ENCODE measurements around the gene NTM. TPM values are rescaled to one million over a fixed set of nuclear protein-coding genes. Genes with fewer than 3 reads are reported as not detected.

NTM gene
- total RNA-seq, 3 donors from 2014 or later, result 0.66 to 9.0 (median 1.0) TPM

DNA sequence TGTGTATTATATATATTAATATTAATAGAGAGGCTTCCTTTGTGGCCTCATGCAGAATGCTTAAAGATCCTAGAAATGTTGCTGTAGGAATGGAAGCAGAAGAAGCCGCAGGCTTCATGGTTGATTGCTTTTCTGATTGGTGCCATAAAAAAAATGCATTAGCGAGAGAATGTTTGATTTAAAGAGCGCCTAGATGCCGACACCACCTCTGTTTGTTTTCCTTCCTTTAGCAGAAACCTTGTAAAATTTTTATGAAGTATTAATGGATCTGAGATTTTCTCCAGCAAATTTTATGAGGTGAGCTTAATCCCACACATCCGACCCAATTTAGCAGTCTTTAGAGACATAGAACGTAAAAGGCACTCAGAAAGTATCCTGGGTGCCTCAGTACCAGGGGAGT is 587.5 kb downstream of the NTM start:
- TF ChIP-seq POLR2AphosphoS5 (IDR thresholded peaks at IDR 0.05) (no peak), POLR2A (IDR thresholded peaks at IDR 0.05) (no peak)
- TF ChIP-seq, protein P1, sequence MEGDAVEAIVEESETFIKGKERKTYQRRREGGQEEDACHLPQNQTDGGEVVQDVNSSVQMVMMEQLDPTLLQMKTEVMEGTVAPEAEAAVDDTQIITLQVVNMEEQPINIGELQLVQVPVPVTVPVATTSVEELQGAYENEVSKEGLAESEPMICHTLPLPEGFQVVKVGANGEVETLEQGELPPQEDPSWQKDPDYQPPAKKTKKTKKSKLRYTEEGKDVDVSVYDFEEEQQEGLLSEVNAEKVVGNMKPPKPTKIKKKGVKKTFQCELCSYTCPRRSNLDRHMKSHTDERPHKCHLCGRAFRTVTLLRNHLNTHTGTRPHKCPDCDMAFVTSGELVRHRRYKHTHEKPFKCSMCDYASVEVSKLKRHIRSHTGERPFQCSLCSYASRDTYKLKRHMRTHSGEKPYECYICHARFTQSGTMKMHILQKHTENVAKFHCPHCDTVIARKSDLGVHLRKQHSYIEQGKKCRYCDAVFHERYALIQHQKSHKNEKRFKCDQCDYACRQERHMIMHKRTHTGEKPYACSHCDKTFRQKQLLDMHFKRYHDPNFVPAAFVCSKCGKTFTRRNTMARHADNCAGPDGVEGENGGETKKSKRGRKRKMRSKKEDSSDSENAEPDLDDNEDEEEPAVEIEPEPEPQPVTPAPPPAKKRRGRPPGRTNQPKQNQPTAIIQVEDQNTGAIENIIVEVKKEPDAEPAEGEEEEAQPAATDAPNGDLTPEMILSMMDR (IDR thresholded peaks at IDR 0.05), result no peak
- Histone ChIP-seq H3K27me3 (no peaks in the 10 kb centered on the region), H3K9me3 (no peaks in the 10 kb centered on the region), H3K4me1 (no peaks in the 10 kb centered on the region), H3K27ac (no peak overlapping the region), H3K4me3 (no peak overlapping the region), H3K36me3 (no peaks in the 10 kb centered on the region)
- intact Hi-C loops (cut with DNase I; ENCODE audit: low total_unique reads), result no loop called here
- no peak for DNase-seq (ENCODE audit: low spot score in 2 of 2)

DNA sequence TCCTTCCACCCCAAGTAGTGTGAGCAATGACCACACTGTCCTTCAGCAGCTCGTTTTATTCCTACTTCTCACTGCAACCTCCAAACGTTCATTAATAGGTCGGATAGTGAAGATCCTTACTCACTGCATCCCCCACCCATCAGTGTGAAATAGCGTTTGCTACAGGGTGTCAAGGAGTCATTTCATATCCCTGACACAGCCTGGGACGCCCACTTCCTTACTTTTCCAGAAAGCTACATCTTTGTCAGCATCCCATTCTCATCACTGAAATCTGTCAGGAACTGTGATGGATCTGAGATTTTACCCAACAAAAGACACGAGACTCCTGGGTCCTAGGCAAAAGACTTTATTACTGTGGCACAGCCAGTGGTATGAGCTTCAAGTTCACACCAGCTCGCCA is 592.4 kb downstream of the NTM start:
- no peaks in the 10 kb centered on the region for H3K36me3 ChIP-seq
- no peak overlapping the region for H3K27ac ChIP-seq
- intact Hi-C loops (cut with DNase I; ENCODE audit: low total_unique reads), result no loop called here
- no peaks in the 10 kb centered on the region for H3K4me1 ChIP-seq
- H3K27me3 ChIP-seq, result no peaks in the 10 kb centered on the region
- DNase-seq (ENCODE audit: low spot score in 2 of 2), result no peak
- H3K4me3 ChIP-seq, result no peak overlapping the region
- TF ChIP-seq POLR2AphosphoS5 (IDR thresholded peaks at IDR 0.05) (no peak), POLR2A (IDR thresholded peaks at IDR 0.05) (no peak)
- TF ChIP-seq, protein P1 (IDR thresholded peaks at IDR 0.05), result no peak
- H3K9me3 ChIP-seq, result no peaks in the 10 kb centered on the region

DNA sequence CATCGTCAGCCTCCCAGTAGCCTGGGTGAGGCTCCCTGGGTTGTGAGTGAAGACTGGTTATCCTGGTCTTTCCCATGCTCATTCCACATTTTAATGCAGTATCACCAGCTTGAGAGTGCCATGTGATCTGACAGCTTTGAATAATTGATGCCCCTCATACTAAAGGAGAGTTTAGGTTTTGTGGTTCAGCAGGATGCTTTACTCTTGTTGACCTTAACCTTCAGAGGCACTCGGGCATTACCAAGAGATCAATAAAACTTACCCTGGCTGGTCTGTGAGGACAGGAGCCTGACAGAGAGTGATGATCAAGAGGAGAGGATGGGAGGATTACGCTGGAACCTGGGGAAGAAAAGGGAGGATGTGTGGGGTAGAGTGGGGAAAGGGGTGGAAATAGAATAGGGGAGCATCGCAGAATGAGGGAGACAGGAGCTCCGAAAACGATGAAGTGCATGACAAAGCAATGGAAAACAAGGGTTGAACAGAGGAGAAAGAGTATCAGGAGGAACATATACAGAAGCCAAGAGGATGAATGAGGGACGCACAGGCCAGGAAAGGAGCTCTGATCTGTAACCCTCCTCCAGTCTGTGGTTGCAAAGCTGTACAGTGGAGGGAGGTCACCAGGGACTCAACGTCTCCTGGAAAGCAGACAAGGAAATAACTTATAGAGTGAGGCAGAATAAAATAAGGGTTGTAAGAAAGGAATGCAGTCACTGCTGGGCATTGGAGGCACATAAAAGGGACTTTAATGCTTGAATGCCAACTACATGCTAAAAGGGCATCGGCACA is 594.5 kb downstream of the NTM start:
- Histone ChIP-seq H3K4me3 (no peak overlapping the region), H3K9me3 (no peaks in the 10 kb centered on the region), H3K27me3 (no peaks in the 10 kb centered on the region), H3K36me3 (no peaks in the 10 kb centered on the region), H3K27ac (no peak overlapping the region), H3K4me1 (no peaks in the 10 kb centered on the region)
- TF ChIP-seq, protein P1 (IDR thresholded peaks at IDR 0.05), result no peak
- no peak for TF ChIP-seq POLR2A (IDR thresholded peaks at IDR 0.05)
- no peak for TF ChIP-seq POLR2AphosphoS5 (IDR thresholded peaks at IDR 0.05)
- no peak for DNase-seq (ENCODE audit: low spot score in 2 of 2)
- intact Hi-C loops (cut with DNase I; ENCODE audit: low total_unique reads), result no loop called here

DNA sequence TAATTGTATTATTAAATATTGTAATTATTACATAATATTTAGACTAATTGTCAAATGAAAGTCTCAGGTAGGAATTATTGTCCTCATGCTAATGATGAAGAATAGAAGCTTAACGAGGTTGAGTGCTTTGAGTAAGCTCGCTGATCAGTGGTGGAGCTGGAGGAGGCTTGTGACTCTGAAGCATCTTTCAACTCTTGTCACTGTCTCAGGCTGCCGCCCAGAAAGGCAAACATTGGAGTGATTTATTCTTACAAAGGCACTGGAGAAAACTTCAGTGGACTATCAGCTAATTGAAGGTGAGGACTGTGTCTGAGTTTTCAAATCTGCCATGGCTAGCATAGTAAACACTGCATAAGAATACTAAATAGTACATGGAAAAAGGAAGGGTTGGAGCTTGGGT is 595.1 kb downstream of the NTM start:
- intact Hi-C loops (cut with DNase I; ENCODE audit: low total_unique reads), result no loop called here
- H3K4me3 ChIP-seq, result no peak overlapping the region
- no peak overlapping the region for H3K27ac ChIP-seq
- no peak for DNase-seq (ENCODE audit: low spot score in 2 of 2)
- no peaks in the 10 kb centered on the region for H3K36me3 ChIP-seq
- no peak for TF ChIP-seq POLR2A (IDR thresholded peaks at IDR 0.05)
- TF ChIP-seq, protein P1 (IDR thresholded peaks at IDR 0.05), result no peak
- no peak for TF ChIP-seq POLR2AphosphoS5 (IDR thresholded peaks at IDR 0.05)
- no peaks in the 10 kb centered on the region for H3K27me3 ChIP-seq
- H3K4me1 ChIP-seq, result no peaks in the 10 kb centered on the region
- H3K9me3 ChIP-seq, result no peaks in the 10 kb centered on the region

DNA sequence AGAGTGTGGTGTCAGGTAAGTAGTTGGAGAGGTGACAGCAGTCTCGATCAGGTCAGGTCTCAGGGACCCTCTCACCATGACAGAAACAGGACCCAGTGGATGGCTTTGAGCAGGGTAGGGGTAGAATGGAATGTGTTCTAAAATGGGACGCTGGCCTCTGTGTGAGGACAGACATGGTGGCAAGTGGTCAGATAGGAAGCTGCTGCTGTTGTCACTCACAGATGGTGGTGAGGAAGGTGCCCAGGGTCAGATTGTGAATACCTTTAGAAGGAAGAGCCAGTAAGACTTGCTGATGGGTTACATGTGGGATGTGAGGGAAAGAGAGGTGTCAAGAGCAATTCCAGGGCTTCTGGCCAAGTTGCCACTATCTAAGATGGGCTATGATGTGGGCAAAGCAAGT is 596.3 kb downstream of the NTM start:
- intact Hi-C loops (cut with DNase I; ENCODE audit: low total_unique reads), result no loop called here
- no peaks in the 10 kb centered on the region for H3K9me3 ChIP-seq
- TF ChIP-seq, protein P1 (IDR thresholded peaks at IDR 0.05), result no peak
- no peak for TF ChIP-seq POLR2A (IDR thresholded peaks at IDR 0.05)
- TF ChIP-seq POLR2AphosphoS5 (IDR thresholded peaks at IDR 0.05), result no peak
- no peaks in the 10 kb centered on the region for H3K4me1 ChIP-seq
- H3K27ac ChIP-seq, result no peak overlapping the region
- DNase-seq (ENCODE audit: low spot score in 2 of 2), result no peak
- no peaks in the 10 kb centered on the region for H3K36me3 ChIP-seq
- no peaks in the 10 kb centered on the region for H3K27me3 ChIP-seq
- no peak overlapping the region for H3K4me3 ChIP-seq

Measured in breast epithelium (tissue), 4 donors.